ENCODE measurements around the gene PHTF2.
A peak's percentile ranks its signal among the peaks of the same experiment; 100 is the strongest.

The PHTF2 gene

GRCh38 chr7:77877791-77878190, 79.2 kb downstream of the PHTF2 start:
- DNase-seq (ENCODE audit: low read depth), result no peak

- no peak for DNase-seq (ENCODE audit: low read depth)
Observed at GRCh38 chr7:77878500-77878899, 79.9 kb downstream of the PHTF2 start.

GRCh38 chr7:77879272-77879671, 80.7 kb downstream of the PHTF2 start:
- DNase-seq (ENCODE audit: low read depth), result no peak

GRCh38 chr7:77881871-77882270, 83.3 kb downstream of the PHTF2 start:
- DNase-seq (ENCODE audit: low read depth), result no peak

GRCh38 chr7:77885155-77885554, 86.6 kb downstream of the PHTF2 start:
- no peak for DNase-seq (ENCODE audit: low read depth)

- peak; percentile 70 for DNase-seq (ENCODE audit: low read depth)
Observed at GRCh38 chr7:77887567-77887966, 89.0 kb downstream of the PHTF2 start.

GRCh38 chr7:77888998-77889397, 90.4 kb downstream of the PHTF2 start:
- DNase-seq (ENCODE audit: low read depth), result no peak

- DNase-seq (ENCODE audit: low read depth), result no peak
Observed at GRCh38 chr7:77893813-77894212, 95.2 kb downstream of the PHTF2 start.

GRCh38 chr7:77894574-77895091, 96.1 kb downstream of the PHTF2 start:
- no peak for DNase-seq (ENCODE audit: low read depth)

GRCh38 chr7:77895905-77896304, 97.3 kb downstream of the PHTF2 start:
- no peak for DNase-seq (ENCODE audit: low read depth)

- DNase-seq (ENCODE audit: low read depth), result no peak
Observed at GRCh38 chr7:77897004-77897547, 98.5 kb downstream of the PHTF2 start.

- no peak for DNase-seq (ENCODE audit: low read depth)
Observed at GRCh38 chr7:77899516-77899915, 100.9 kb downstream of the PHTF2 start.

- peak; percentile 30 for DNase-seq (ENCODE audit: low read depth)
Observed at GRCh38 chr7:77903597-77903996, 105.0 kb downstream of the PHTF2 start.

- DNase-seq (ENCODE audit: low read depth), result peak; percentile 5
Observed at GRCh38 chr7:77904252-77904651, 105.7 kb downstream of the PHTF2 start.

- DNase-seq (ENCODE audit: low read depth), result no peak
Observed at GRCh38 chr7:77907281-77907680, 108.7 kb downstream of the PHTF2 start.

- no peak for DNase-seq (ENCODE audit: low read depth)
Observed at GRCh38 chr7:77908664-77909063, 110.1 kb downstream of the PHTF2 start.

GRCh38 chr7:77910124-77910523, 111.6 kb downstream of the PHTF2 start:
- DNase-seq (ENCODE audit: low read depth), result no peak

- DNase-seq (ENCODE audit: low read depth), result no peak
Observed at GRCh38 chr7:77912293-77912692, 113.7 kb downstream of the PHTF2 start.

GRCh38 chr7:77913977-77914607, 115.5 kb downstream of the PHTF2 start:
- no peak for DNase-seq (ENCODE audit: low read depth)

- DNase-seq (ENCODE audit: low read depth), result no peak
Observed at GRCh38 chr7:77917500-77918262, 119.1 kb downstream of the PHTF2 start.

- DNase-seq (ENCODE audit: low read depth), result no peak
Observed at GRCh38 chr7:77918676-77919075, 120.1 kb downstream of the PHTF2 start.

GRCh38 chr7:77923419-77923818, 124.8 kb downstream of the PHTF2 start:
- no peak for DNase-seq (ENCODE audit: low read depth)

- no peak for DNase-seq (ENCODE audit: low read depth)
Observed at GRCh38 chr7:77930496-77930895, 131.9 kb downstream of the PHTF2 start.

All from ELR (cell line).